Ishikawa (cell line): ENCODE measurements around the gene TNS3.

ENCODE experiments used
- CEBPB ChIP-seq: IDR thresholded peaks from 2 replicates; pipeline ENCODE4 v1.6.1; 2012
- MAX ChIP-seq: IDR thresholded peaks from 2 replicates; pipeline ENCODE4 v1.6.1; 2012
- TCF12 ChIP-seq: IDR thresholded peaks from 2 replicates; pipeline ENCODE4 v1.6.1; 2012; ENCODE audit warnings: low read depth
- YY1 ChIP-seq: IDR thresholded peaks from 2 replicates; pipeline ENCODE4 v1.6.1; 2012; ENCODE audit warnings: low read depth
- ZBTB7A ChIP-seq: IDR thresholded peaks from 2 replicates; pipeline ENCODE4 v1.6.1; 2012; ENCODE audit warnings: low read depth

- TF ChIP-seq TCF12 (no peak), CEBPB (no peak), ZBTB7A (no peak), MAX (no peak), YY1 (no peak)
Observed at GRCh38 chr7:47535035-47535703, 46.7 kb downstream of the TNS3 start.
